ENCODE measurements around the gene LRRC56.

DNA sequence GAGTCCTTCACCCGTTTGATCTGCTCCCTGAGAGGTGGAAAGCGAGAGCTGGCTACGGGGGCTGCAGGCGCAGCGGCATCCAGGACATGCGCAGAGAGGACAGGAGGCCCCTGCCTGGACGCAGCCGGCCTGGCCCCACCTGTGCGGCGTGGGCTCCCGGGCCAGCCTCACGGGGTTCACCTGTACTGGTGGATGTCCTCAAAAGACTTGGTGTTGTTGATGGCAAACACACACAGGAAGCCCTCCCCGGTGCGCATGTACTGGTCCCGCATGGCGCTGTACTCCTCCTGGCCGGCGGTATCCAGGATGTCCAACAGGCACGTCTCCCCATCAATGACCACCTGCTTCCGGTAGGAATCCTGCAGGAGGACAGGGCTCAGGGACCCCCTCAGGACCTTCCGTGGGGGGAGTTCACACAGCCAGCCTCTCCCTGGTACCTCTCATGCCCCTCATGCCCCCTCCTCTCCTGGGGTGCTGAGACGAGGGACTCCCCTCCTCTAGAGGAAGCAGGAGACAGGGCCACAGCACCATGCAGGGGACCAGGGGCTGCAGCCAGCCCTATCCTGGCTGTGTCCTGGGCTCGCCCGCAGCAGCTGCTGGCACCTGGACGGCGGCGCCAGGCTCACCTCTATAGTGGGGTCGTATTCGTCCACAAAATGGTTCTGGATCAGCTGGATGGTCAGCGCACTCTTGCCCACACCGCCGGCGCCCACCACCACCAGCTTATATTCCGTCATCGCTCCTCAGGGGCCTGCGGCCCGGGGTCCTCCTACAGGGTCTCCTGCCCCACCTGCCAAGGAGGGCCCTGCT lies 3.5 kb upstream of the LRRC56 start:
- TF ChIP-seq CTCF (optimal IDR thresholded peaks at IDR 0.05 in 1 of 3, IDR thresholded peaks at IDR 0.05 in 1 of 3, conservative IDR thresholded peaks at IDR 0.05 in 1 of 3; ENCODE audit: extremely low read depth in 1 of 3, insufficient read depth in 2 of 3, low read length in 3 of 3) (no peak), EZH2 (IDR thresholded peaks at IDR 0.05; ENCODE audit: low read length) (no peak)
